SK-N-SH treated with all-trans-retinoic acid at 6 μM for 48 hours (cell line): ENCODE results near the gene MYT1.

Experiments
- ATAC-seq: fragments of 200-7000 bp; cut with Tn5 transposase; 3 replicates; pipeline ENCODE4 v1.9.1; 2020; ENCODE audit warnings: mild to moderate bottlenecking, moderate library complexity
- ARNTL ChIP-seq: fragments of 450-650 bp; formaldehyde crosslinking; IDR thresholded peaks from 2 replicates; pipeline ENCODE4 v1.5.0; 2020; ENCODE audit warnings: low read depth, mild to moderate bottlenecking, moderate library complexity, borderline replicate concordance
- CSDC2 ChIP-seq: fragments of 250-450 bp; sonication (Bioruptor Pico); IDR thresholded peaks from 2 replicates; pipeline ENCODE4 v1.5.0; 2020; ENCODE audit warnings: mild to moderate bottlenecking, moderate library complexity
- ESRRG ChIP-seq: fragments of 250-450 bp; sonication (Bioruptor Pico); IDR thresholded peaks from 2 replicates; pipeline ENCODE4 v1.6.1; 2021; ENCODE audit warnings: mild to moderate bottlenecking
- GLIS3 ChIP-seq: fragments of 250-450 bp; sonication (Bioruptor Pico); IDR thresholded peaks from 2 replicates; pipeline ENCODE4 v1.5.0; 2020; ENCODE audit warnings: mild to moderate bottlenecking, moderate library complexity
- ISL1 ChIP-seq: fragments of 250-450 bp; sonication (Bioruptor Pico); IDR thresholded peaks from 2 replicates; pipeline ENCODE4 v2.1.2; 2022; ENCODE audit warnings: mild to moderate bottlenecking, moderate library complexity
- OSR1 ChIP-seq: fragments of 250-450 bp; sonication (Bioruptor Pico); IDR thresholded peaks from 2 replicates; pipeline ENCODE4 v1.8.0; 2022; ENCODE audit warnings: moderate library complexity, mild to moderate bottlenecking, inconsistent platforms
- PPARA ChIP-seq: fragments of 250-450 bp; sonication (Bioruptor Pico); IDR thresholded peaks from 2 replicates; pipeline ENCODE4 v1.5.0; 2020; ENCODE audit warnings: mild to moderate bottlenecking, borderline replicate concordance
- RARB ChIP-seq: fragments of 250-450 bp; sonication (Bioruptor Pico); IDR thresholded peaks from 2 replicates; pipeline ENCODE4 v1.8.0; 2021; ENCODE audit warnings: mild to moderate bottlenecking, moderate library complexity
- SNAI2 ChIP-seq: fragments of 250-450 bp; sonication (Bioruptor Pico); IDR thresholded peaks from 2 replicates; pipeline ENCODE4 v1.5.0; 2020; ENCODE audit warnings: mild to moderate bottlenecking, moderate library complexity
- TCF4 ChIP-seq: fragments of 250-450 bp; sonication (Bioruptor Pico); IDR thresholded peaks from 2 replicates; pipeline ENCODE4 v1.8.0; 2021; ENCODE audit warnings: mild to moderate bottlenecking, moderate library complexity, borderline replicate concordance
- TOX ChIP-seq: fragments of 250-450 bp; sonication (Bioruptor Pico); IDR thresholded peaks from 2 replicates; pipeline ENCODE4 v1.8.0; 2021; ENCODE audit warnings: mild to moderate bottlenecking, moderate library complexity, borderline replicate concordance
- ZC3H10 ChIP-seq: fragments of 250-450 bp; sonication (Bioruptor Pico); IDR thresholded peaks from 2 replicates; pipeline ENCODE4 v1.5.1; 2021; ENCODE audit warnings: mild to moderate bottlenecking, moderate library complexity
- ZFP3 ChIP-seq: fragments of 250-450 bp; sonication (Bioruptor Pico); IDR thresholded peaks from 2 replicates; pipeline ENCODE4 v1.5.0; 2020; ENCODE audit warnings: mild to moderate bottlenecking, moderate library complexity
- ZFP30 ChIP-seq: fragments of 450-650 bp; formaldehyde crosslinking; IDR thresholded peaks from 2 replicates; pipeline ENCODE4 v1.5.0; 2022; ENCODE audit warnings: mild to moderate bottlenecking, moderate library complexity
- ZNF565 ChIP-seq: fragments of 450-650 bp; formaldehyde crosslinking; conservative IDR thresholded peaks from 2 replicates; pipeline ENCODE4 v1.5.0; 2020; ENCODE audit warnings: low read depth, mild to moderate bottlenecking, moderate library complexity
- ZNF8 ChIP-seq: fragments of 450-650 bp; formaldehyde crosslinking; IDR thresholded peaks from 2 replicates; pipeline ENCODE4 v1.5.0; 2020; ENCODE audit warnings: mild to moderate bottlenecking, moderate library complexity
- TF ChIP-seq, protein P1 (sequence below): fragments of 250-450 bp; sonication (Bioruptor Pico); IDR thresholded peaks from 2 replicates; pipeline ENCODE4 v1.5.1; 2021; ENCODE audit warnings: mild to moderate bottlenecking, moderate library complexity
- TF ChIP-seq, protein P2 (sequence below): fragments of 250-450 bp; sonication (Bioruptor Pico); IDR thresholded peaks from 2 replicates; pipeline ENCODE4 v1.8.0; 2020; ENCODE audit warnings: mild to moderate bottlenecking, moderate library complexity, borderline replicate concordance
- TF ChIP-seq, protein P3 (sequence below): fragments of 250-450 bp; sonication (Bioruptor Pico); IDR thresholded peaks from 2 replicates; pipeline ENCODE4 v1.5.1; 2020; ENCODE audit warnings: low read depth, mild to moderate bottlenecking, moderate library complexity
- TF ChIP-seq, protein P4 (sequence below): fragments of 250-450 bp; sonication (Bioruptor Pico); IDR thresholded peaks from 2 replicates; pipeline ENCODE4 v1.5.0; 2020; ENCODE audit warnings: mild to moderate bottlenecking, moderate library complexity

Gene MYT1

DNA sequence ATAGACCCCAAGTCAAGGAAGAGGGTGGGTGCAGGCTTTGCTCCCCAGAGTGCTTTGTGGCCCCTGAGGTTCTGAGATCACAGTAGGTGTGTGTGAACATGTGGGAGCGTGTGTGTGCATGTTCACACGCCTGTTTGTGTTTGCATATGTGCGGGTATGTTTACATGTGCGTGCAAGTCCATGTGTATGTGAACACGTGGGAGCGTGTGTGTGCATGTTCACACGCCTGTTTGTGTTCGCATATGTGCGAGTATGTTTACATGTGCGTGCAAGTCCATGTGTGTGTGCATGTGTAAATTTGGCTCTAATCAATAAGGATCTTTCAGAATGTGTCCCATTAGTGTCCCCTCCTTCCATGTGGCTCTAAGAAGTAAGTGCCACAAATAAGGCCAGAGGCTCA is 49.9 kb downstream of the MYT1 start:
- no peak for ATAC-seq
- TF ChIP-seq OSR1 (CRISPR knock-in tag): no peak
- no peak for TF ChIP-seq CSDC2
- TF ChIP-seq TOX (CRISPR knock-in tag): no peak
- TF ChIP-seq ARNTL (CRISPR knock-in tag): no peak
- TF ChIP-seq ZFP3: no peak
- no peak for TF ChIP-seq ZC3H10 (CRISPR knock-in tag)
- TF ChIP-seq, protein P1, sequence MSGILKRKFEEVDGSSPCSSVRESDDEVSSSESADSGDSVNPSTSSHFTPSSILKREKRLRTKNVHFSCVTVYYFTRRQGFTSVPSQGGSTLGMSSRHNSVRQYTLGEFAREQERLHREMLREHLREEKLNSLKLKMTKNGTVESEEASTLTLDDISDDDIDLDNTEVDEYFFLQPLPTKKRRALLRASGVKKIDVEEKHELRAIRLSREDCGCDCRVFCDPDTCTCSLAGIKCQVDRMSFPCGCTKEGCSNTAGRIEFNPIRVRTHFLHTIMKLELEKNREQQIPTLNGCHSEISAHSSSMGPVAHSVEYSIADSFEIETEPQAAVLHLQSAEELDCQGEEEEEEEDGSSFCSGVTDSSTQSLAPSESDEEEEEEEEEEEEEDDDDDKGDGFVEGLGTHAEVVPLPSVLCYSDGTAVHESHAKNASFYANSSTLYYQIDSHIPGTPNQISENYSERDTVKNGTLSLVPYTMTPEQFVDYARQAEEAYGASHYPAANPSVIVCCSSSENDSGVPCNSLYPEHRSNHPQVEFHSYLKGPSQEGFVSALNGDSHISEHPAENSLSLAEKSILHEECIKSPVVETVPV (CRISPR knock-in tag): no peak
- TF ChIP-seq ZFP30 (CRISPR knock-in tag): no peak

DNA sequence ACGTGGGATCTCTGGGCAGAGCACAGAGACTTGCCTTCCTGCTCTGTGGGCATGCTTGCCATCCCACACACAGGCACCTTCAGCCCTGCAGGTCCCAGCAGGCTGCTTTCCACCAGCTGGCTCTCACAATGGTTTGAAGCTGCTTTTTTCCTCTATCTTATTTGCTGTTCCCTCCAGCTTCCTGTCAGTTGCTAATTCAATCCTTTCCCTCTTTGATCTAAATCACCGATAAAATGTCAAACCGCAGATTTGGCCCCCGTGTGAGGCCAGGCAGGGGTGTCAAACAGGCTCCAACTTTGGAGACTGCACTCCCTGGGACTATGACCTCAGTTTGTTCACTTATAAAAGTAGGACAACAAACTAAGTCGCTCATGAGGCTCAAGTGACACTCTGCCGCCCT is 50.7 kb downstream of the MYT1 start:
- TF ChIP-seq ZFP3 (no peak), ZNF8 (CRISPR knock-in tag) (no peak), CSDC2 (no peak), ESRRG (CRISPR knock-in tag) (no peak), ZFP30 (CRISPR knock-in tag) (no peak)
- TF ChIP-seq, protein P2, sequence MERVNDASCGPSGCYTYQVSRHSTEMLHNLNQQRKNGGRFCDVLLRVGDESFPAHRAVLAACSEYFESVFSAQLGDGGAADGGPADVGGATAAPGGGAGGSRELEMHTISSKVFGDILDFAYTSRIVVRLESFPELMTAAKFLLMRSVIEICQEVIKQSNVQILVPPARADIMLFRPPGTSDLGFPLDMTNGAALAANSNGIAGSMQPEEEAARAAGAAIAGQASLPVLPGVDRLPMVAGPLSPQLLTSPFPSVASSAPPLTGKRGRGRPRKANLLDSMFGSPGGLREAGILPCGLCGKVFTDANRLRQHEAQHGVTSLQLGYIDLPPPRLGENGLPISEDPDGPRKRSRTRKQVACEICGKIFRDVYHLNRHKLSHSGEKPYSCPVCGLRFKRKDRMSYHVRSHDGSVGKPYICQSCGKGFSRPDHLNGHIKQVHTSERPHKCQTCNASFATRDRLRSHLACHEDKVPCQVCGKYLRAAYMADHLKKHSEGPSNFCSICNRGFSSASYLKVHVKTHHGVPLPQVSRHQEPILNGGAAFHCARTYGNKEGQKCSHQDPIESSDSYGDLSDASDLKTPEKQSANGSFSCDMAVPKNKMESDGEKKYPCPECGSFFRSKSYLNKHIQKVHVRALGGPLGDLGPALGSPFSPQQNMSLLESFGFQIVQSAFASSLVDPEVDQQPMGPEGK: no peak
- TF ChIP-seq, all 23 proteins: peak for 0
- no peak for ATAC-seq

DNA sequence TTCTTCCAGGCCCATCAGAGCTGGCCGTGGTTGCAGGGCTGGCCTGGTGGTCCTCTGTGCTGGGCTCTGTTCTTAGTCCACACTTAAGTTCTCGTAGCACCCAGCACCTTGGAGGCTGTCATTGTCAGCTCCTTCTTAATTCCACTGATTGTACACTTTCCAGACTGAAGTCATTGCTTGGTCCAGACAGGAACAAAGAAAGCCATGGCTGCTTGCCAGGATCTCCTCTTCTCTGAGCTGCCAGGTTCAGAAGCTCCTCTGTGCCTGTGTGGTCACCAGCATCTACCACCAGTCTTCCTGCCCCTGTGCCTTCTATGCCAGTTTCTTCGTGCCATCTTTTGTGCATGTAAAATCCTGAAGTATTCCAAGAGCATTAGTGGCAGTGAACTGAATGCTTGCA is 51.8 kb downstream of the MYT1 start:
- TF ChIP-seq CSDC2 (no peak), ZC3H10 (CRISPR knock-in tag) (no peak), ESRRG (CRISPR knock-in tag) (no peak), GLIS3 (CRISPR knock-in tag) (no peak), SNAI2 (CRISPR knock-in tag) (no peak)

DNA sequence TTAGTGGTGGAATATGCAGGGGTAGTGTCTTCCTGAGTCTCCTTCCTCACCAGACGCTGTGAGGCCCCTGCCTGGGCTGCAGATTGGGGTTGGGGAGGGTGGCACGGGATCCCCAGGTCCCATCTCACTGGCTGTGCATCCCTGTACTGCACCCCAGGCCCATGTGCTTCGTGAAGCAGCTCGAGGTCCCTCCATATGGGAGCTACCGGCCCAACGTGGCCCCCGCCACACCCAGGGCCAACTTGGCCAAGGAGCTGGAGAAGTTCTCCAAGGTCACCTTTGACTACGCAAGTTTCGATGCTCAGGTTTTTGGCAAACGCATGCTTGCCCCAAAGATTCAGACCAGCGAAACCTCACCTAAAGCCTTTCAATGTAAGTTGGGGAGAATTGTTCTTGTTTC is 52.7 kb downstream of the MYT1 start:
- TF ChIP-seq ISL1 (CRISPR knock-in tag) (no peak), CSDC2 (no peak), ESRRG (CRISPR knock-in tag) (no peak), ARNTL (CRISPR knock-in tag) (no peak), ZFP30 (CRISPR knock-in tag) (no peak), PPARA (CRISPR knock-in tag) (no peak), ZNF565 (no peak), ZFP3 (no peak), TCF4 (no peak), ZNF8 (CRISPR knock-in tag) (no peak), ZC3H10 (CRISPR knock-in tag) (no peak), OSR1 (CRISPR knock-in tag) (no peak), TOX (CRISPR knock-in tag) (no peak), SNAI2 (CRISPR knock-in tag) (no peak), GLIS3 (CRISPR knock-in tag) (no peak), RARB (CRISPR knock-in tag) (no peak)
- TF ChIP-seq, protein P3, sequence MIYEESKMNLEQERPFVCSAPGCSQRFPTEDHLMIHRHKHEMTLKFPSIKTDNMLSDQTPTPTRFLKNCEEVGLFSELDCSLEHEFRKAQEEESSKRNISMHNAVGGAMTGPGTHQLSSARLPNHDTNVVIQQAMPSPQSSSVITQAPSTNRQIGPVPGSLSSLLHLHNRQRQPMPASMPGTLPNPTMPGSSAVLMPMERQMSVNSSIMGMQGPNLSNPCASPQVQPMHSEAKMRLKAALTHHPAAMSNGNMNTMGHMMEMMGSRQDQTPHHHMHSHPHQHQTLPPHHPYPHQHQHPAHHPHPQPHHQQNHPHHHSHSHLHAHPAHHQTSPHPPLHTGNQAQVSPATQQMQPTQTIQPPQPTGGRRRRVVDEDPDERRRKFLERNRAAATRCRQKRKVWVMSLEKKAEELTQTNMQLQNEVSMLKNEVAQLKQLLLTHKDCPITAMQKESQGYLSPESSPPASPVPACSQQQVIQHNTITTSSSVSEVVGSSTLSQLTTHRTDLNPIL (CRISPR knock-in tag): no peak
- TF ChIP-seq, protein P4, sequence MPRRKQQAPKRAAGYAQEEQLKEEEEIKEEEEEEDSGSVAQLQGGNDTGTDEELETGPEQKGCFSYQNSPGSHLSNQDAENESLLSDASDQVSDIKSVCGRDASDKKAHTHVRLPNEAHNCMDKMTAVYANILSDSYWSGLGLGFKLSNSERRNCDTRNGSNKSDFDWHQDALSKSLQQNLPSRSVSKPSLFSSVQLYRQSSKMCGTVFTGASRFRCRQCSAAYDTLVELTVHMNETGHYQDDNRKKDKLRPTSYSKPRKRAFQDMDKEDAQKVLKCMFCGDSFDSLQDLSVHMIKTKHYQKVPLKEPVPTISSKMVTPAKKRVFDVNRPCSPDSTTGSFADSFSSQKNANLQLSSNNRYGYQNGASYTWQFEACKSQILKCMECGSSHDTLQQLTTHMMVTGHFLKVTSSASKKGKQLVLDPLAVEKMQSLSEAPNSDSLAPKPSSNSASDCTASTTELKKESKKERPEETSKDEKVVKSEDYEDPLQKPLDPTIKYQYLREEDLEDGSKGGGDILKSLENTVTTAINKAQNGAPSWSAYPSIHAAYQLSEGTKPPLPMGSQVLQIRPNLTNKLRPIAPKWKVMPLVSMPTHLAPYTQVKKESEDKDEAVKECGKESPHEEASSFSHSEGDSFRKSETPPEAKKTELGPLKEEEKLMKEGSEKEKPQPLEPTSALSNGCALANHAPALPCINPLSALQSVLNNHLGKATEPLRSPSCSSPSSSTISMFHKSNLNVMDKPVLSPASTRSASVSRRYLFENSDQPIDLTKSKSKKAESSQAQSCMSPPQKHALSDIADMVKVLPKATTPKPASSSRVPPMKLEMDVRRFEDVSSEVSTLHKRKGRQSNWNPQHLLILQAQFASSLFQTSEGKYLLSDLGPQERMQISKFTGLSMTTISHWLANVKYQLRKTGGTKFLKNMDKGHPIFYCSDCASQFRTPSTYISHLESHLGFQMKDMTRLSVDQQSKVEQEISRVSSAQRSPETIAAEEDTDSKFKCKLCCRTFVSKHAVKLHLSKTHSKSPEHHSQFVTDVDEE (CRISPR knock-in tag): no peak
- TF ChIP-seq, protein P2: no peak

More for the DNA sequence above, 51.8 kb downstream of the MYT1 start:
- no peak for ATAC-seq

More for the DNA sequence above, 52.7 kb downstream of the MYT1 start:
- ATAC-seq: no peak
